HepG2 (cell line): ENCODE results near the gene ZNF341. TPM values are rescaled to one million over a fixed set of nuclear protein-coding genes. Genes with fewer than 3 reads are reported as not detected.

Experiments
- ATAC-seq: fragments of 200-7000 bp; cut with Tn5 transposase; 3 replicates; pipeline ENCODE4 v1.9.1; 2020; ENCODE audit warnings: mild to moderate bottlenecking, moderate library complexity
- BruUV-seq: library from RNA; stranded (reverse); fragments of 400-500 nt; replicated peaks from 2 replicates; lab custom pipeline; 2021; lab: Mats Ljungman, UMichigan
- CTCF ChIA-PET: fragments of 300-600 bp; formaldehyde crosslinking; extraction: SDS; loops from one replicate; lab custom pipeline; 2021; ENCODE audit warnings: low total read pairs, inconsistent platforms, low intra/inter-chr PET ratio; lab: Yijun Ruan, JAX
- POLR2A ChIA-PET: fragments of 350-600 bp; sonication (Branson Sonifier 250); formaldehyde crosslinking; loops from one replicate; lab custom pipeline; 2020; ENCODE audit warnings: antibody characterized with exemption, inconsistent platforms; lab: Yijun Ruan, JAX
- DNase-seq: peaks from one replicate; pipeline ENCODE4 v3.0.0-alpha.2; 2015; ENCODE audit warnings: low spot score
- FAIRE-seq: peaks from 3 replicates; lab custom pipeline; 2011; peaks lifted over from hg19 to GRCh38; lab: Jason Lieb, UNC
- H2AFZ ChIP-seq: one replicate; pipeline ENCODE4 v1.6.1; 2011; ENCODE audit warnings: low read length, inconsistent platforms
- H3K27ac ChIP-seq: fragments of 300-600 bp; 3 replicates; pipeline ENCODE4 v1.8.0; 2011; ENCODE audit warnings: mixed run types, mild to moderate bottlenecking, mixed read lengths, low read length, inconsistent platforms; ENCODE audit not compliant: insufficient read depth; ENCODE audit errors: extremely low read length
- H3K27me3 ChIP-seq, 2 experiments: fragments of 200-600 bp in 1 of 2; 2 replicates in 1 of 2; 3 replicates in 1 of 2; pipeline versions ENCODE4 v1.6.0 to v1.8.0; 2011; ENCODE audit warnings: low read length in 2 of 2, mild to moderate bottlenecking in 2 of 2, moderate library complexity in 2 of 2, inconsistent platforms in 1 of 2; ENCODE audit not compliant: insufficient read depth in 2 of 2, control insufficient read depth in 1 of 2
- H3K36me3 ChIP-seq, 2 experiments: fragments of 200-600 bp in 1 of 2; replicated peaks in 1 of 2; 2 replicates in 1 of 2; 3 replicates in 1 of 2; pipeline versions ENCODE4 v1.5.1 to v1.8.0; 2011; ENCODE audit warnings: low read length in 2 of 2, inconsistent platforms in 1 of 2; ENCODE audit not compliant: insufficient read depth in 2 of 2, control insufficient read depth in 1 of 2
- H3K4me1 ChIP-seq: 2 replicates; pipeline ENCODE4 v1.5.1; 2012; ENCODE audit warnings: low read length, inconsistent platforms; ENCODE audit not compliant: insufficient read depth
- H3K4me2 ChIP-seq: 2 replicates; pipeline ENCODE4 v1.6.0; 2011; ENCODE audit warnings: low read depth, low read length, inconsistent platforms
- H3K4me3 ChIP-seq, 3 experiments: fragments of 200-600 bp in 1 of 3; sonication (generic), shearing (Covaris generic) in 1 of 3; replicated peaks in 1 of 3; 2 replicates each; pipeline ENCODE4 v1.5.1; 2011 to 2016; ENCODE audit warnings: low read length in 3 of 3, inconsistent platforms in 2 of 3, low read depth in 2 of 3, mild to moderate bottlenecking in 2 of 3, control low read depth in 1 of 3, mixed read lengths in 1 of 3; ENCODE audit not compliant: insufficient read depth in 1 of 3
- H3K79me2 ChIP-seq: one replicate; pipeline ENCODE4 v1.6.1; 2011; ENCODE audit warnings: low read length, inconsistent platforms; ENCODE audit not compliant: insufficient read depth
- H3K9ac ChIP-seq: 2 replicates; pipeline ENCODE4 v1.6.0; 2011; ENCODE audit warnings: mild to moderate bottlenecking, low read depth, low read length, inconsistent platforms; ENCODE audit not compliant: insufficient read depth
- H3K9me3 ChIP-seq: 2 replicates; pipeline ENCODE4 v1.5.1; 2012; ENCODE audit warnings: mild to moderate bottlenecking, low read length
- H4K20me1 ChIP-seq: 2 replicates; pipeline ENCODE4 v1.6.0; 2011; ENCODE audit warnings: inconsistent platforms, mild to moderate bottlenecking, low read length, moderate library complexity; ENCODE audit not compliant: insufficient read depth
- AKAP8 ChIP-seq: sonication (generic); formaldehyde crosslinking; IDR thresholded peaks from 2 replicates; pipeline ENCODE4 v1.5.1; 2020; ENCODE audit warnings: mild to moderate bottlenecking, missing genetic modification reagents
- HNRNPH1 ChIP-seq: fragments of 200-400 bp; formaldehyde crosslinking; optimal IDR thresholded peaks from 2 replicates; pipeline ENCODE3; 2017; ENCODE audit warnings: mild to moderate bottlenecking, low read depth, low read length
- HNRNPK ChIP-seq: fragments of 200-400 bp; formaldehyde crosslinking; IDR thresholded peaks from 2 replicates; pipeline ENCODE4 v1.6.1; 2018; ENCODE audit warnings: low read length, low read depth, moderate library complexity, mild to moderate bottlenecking; ENCODE audit not compliant: poor library complexity, severe bottlenecking
- JUN ChIP-seq: sonication (generic); formaldehyde crosslinking; IDR thresholded peaks from 2 replicates; pipeline ENCODE4 v1.4.0; 2020; ENCODE audit warnings: mild to moderate bottlenecking, missing genetic modification reagents
- MLLT10 ChIP-seq: sonication (generic); formaldehyde crosslinking; IDR thresholded peaks from 2 replicates; pipeline ENCODE4 v1.4.0; 2020; ENCODE audit warnings: missing genetic modification reagents
- NFIC ChIP-seq: IDR thresholded peaks from 2 replicates; pipeline ENCODE4 v1.6.1; 2012; ENCODE audit warnings: mild to moderate bottlenecking, low read length, inconsistent platforms
- SOX6 ChIP-seq, 2 experiments: fragments of 450-650 bp in 1 of 2; sonication (generic) in 1 of 2; formaldehyde crosslinking in 1 of 2; IDR thresholded peaks; 2 replicates each; pipeline versions ENCODE4 v1.4.0 to v1.6.1; 2017 to 2020; ENCODE audit warnings: antibody characterized with exemption in 1 of 2, mild to moderate bottlenecking in 1 of 2, missing genetic modification reagents in 1 of 2
- ZNF124 ChIP-seq: sonication (generic); formaldehyde crosslinking; IDR thresholded peaks from 2 replicates; pipeline ENCODE4 v1.4.0; 2020; ENCODE audit warnings: missing genetic modification reagents
- ZNF670 ChIP-seq: sonication (generic); formaldehyde crosslinking; IDR thresholded peaks from 2 replicates; pipeline ENCODE4 v1.8.0; 2022; ENCODE audit warnings: mild to moderate bottlenecking, missing genetic modification reagents, borderline replicate concordance
- ZSCAN21 ChIP-seq: sonication (generic); formaldehyde crosslinking; IDR thresholded peaks from 2 replicates; pipeline ENCODE4 v1.8.0; 2022; ENCODE audit warnings: mild to moderate bottlenecking, missing genetic modification reagents, moderate library complexity, borderline replicate concordance
- WGBS: methylation state at CpG from one replicate; pipeline ENCODE4 v1.1.6; 2017; ENCODE audit warnings: low lambda C conversion rate; 5-methylcytosine and 5-hydroxymethylcytosine counted together
- in situ Hi-C: cut with HindIII; loops from 2 replicates; pipeline ENCODE4 v1.10.0; 2017; ENCODE audit warnings: low pct_unique_long_range_greater_than_20kb; ENCODE audit not compliant: extremely low pct_ligation_motif_present
- intact Hi-C: fragments of 100-400 bp; cut with micrococcal nuclease; formaldehyde crosslinking; loops from one replicate; pipeline ENCODE4 v1.10.0; 2022; ENCODE audit not compliant: unreplicated experiment
- polyA plus RNA-seq, 8 experiments: library from polyadenylated mRNA; depleted of rRNA in 3 of 8; stranded (reverse) in 7 of 8; unstranded in 1 of 8; fragments of >200 nt; fragmentation: Illumina TruSeq in 4 of 8; extraction: Trizol in 4 of 8; gene quantifications; 2 replicates each; pipeline versions ENCODE4 v1.2.1 to v1.2.3, GENCODE V29; 2011 to 2016; ENCODE audit warnings: low read depth in 4 of 8, missing spikeins in 1 of 8, mixed read lengths in 1 of 8; ENCODE audit not compliant: insufficient read depth in 1 of 8
- total RNA-seq, 5 experiments: library from RNA; depleted of rRNA; stranded (reverse); fragments of >200 nt; fragmentation: Illumina TruSeq; extraction: Trizol; gene quantifications; 2 replicates each; pipeline ENCODE4 v1.2.3, GENCODE V29; 2016; ENCODE audit warnings: low read depth in 1 of 5
- TF ChIP-seq, protein P1 (sequence below): sonication (generic); formaldehyde crosslinking; IDR thresholded peaks from 2 replicates; pipeline ENCODE4 v1.5.0; 2020; ENCODE audit warnings: missing genetic modification reagents
- TF ChIP-seq, protein P2 (sequence below): sonication (generic); formaldehyde crosslinking; IDR thresholded peaks from 2 replicates; pipeline ENCODE4 v1.9.0; 2021; ENCODE audit warnings: missing genetic modification reagents, borderline replicate concordance
- TF ChIP-seq, protein P3 (sequence below): sonication (generic); formaldehyde crosslinking; IDR thresholded peaks from 2 replicates; pipeline ENCODE4 v1.4.0; 2020; ENCODE audit warnings: mild to moderate bottlenecking, low read depth, missing genetic modification reagents

ZNF341 gene
- total and polyA plus RNA-seq, 2 of the 13 experiments (the other 11 are each of a cell fraction or from before 2014, with no cell fraction given), result 1.1 to 2.2 TPM

DNA sequence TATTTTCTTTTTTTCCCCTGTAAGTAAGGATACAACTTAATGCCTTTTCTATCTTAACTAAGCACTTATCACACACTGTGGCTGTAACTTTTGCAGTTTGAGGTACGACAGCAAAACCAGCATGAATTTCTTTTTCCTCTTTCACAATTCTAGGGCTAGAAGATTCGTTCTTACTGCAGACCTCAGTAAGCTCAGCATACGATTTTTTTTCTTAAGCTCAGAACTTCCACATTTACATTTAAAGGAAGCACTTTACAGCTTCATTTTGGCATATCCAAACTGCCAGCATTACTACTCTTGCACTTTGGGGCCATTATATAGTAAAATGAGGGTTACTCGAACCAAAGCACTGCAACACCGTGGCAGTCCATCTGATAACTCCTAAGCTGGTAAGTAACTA is 78.5 kb downstream of the ZNF341 start (continued):
- TF ChIP-seq, protein P1, sequence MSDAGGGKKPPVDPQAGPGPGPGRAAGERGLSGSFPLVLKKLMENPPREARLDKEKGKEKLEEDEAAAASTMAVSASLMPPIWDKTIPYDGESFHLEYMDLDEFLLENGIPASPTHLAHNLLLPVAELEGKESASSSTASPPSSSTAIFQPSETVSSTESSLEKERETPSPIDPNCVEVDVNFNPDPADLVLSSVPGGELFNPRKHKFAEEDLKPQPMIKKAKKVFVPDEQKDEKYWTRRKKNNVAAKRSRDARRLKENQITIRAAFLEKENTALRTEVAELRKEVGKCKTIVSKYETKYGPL (CRISPR knock-in tag), result no peak
- no peak for TF ChIP-seq ZSCAN21 (CRISPR knock-in tag)

DNA sequence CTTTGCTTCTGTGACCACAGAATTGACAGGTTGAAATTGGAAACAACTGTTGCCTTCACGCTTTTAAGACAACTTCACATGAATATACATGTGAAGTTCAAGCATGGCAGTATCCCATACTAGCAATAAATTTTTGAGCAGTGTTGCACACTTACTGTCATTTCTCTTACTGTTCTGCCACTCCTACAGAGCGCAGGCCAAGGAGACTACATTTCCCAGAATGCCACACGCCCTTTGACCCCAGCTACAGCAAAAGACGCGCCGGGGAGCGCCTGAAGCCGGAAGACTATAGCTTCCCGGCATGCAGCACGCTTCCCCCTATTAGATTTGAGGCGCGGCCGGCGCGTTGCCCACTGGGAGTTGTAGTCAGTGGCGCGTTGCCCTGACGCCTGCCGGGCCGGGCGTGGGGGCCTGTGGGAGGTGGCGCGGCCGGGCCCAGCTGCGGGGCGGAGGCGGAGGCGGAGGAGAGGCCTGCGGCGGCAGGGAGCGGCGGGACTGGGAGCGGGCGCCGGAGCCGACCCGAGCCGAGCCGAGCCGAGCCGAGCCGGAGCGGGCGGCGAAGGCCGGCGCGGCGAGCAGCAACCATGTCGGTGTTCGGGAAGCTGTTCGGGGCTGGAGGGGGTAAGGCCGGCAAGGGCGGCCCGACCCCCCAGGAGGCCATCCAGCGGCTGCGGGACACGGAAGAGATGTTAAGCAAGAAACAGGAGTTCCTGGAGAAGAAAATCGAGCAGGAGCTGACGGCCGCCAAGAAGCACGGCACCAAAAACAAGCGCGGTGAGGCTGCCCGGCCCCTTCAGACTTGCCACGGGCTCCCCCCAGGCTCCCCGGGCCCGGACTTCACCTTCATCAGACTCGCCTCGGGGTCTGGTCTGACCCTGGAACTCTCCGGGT is 79.3 kb downstream of the ZNF341 start, which contains the start of gene CHMP4B:
CHMP4B (plus strand) TSS at position 464 of the 891 bp plus-strand sequence; CDS start at position 585, 121 bp downstream.
- H3K9ac ChIP-seq, result peak within 1 kb of the TSS; percentile 94
- H2AFZ ChIP-seq, result peak within 1 kb of the TSS; percentile 84
- intact Hi-C loops, result loop anchor here (1.0 to 5.0 kb wide), 5 partner anchors 14 to 301 kb away; partner anchors contain the start of genes E2F1 and EIF2S2
- H3K4me3 ChIP-seq, result peak within 1 kb of the TSS; percentile 83 to 96 (median 87)
- DNase-seq (peak; percentile 99), ATAC-seq (peak; percentile 94), FAIRE-seq (peak; percentile 78)
- no peaks in the 10 kb centered on the region; a peak in 1 of 5 replicates for H3K27me3 ChIP-seq
- peaks cover 23% of the 10 kb centered on the region for H4K20me1 ChIP-seq
- in situ Hi-C loops, result no loop called here
- ChIA-PET CTCF (no interaction called here), POLR2A (interaction anchor here (0.6 to 6.6 kb wide), 12 partner anchors 8 to 1931 kb away, joined by 3 to 140 read pairs (median 4); partner anchors contain the start of genes CDK5RAP1, EIF2S2, RALY and RBM39)
- H3K36me3 ChIP-seq, result peaks cover 4 to 13% of the 10 kb centered on the region in 2 experiments; a peak in 3 of 5 replicates
- H3K4me2 ChIP-seq, result peak within 1 kb of the TSS; percentile 91
- H3K9me3 ChIP-seq, result no peaks in the 10 kb centered on the region
- BruUV-seq, result no TSS peak
- H3K27ac ChIP-seq, result peak within 1 kb of the TSS; percentile 72
- H3K4me1 ChIP-seq, result peaks cover 59% of the 10 kb centered on the region
- 1% methylated on average over 59 of the region's 71 CpGs for WGBS
- H3K79me2 ChIP-seq, result peaks cover 46% of the 10 kb centered on the region
- TF ChIP-seq NFIC (no peak), ZNF670 (CRISPR knock-in tag) (peak; percentile 83; the same call in 1 of the 2 replicates), AKAP8 (CRISPR knock-in tag) (peak; percentile 74; the same call in 1 of the 2 replicates), HNRNPH1 (no peak), SOX6 (IDR thresholded peaks at IDR 0.05) (no peak), SOX6 (CRISPR knock-in tag; IDR thresholded peaks at IDR 0.05) (peak; percentile 70), HNRNPK (peak; percentile 80), MLLT10 (CRISPR knock-in tag) (no peak), JUN (CRISPR knock-in tag) (peak; percentile 82), ZNF124 (CRISPR knock-in tag) (peak; percentile 82)
- TF ChIP-seq, protein P2, sequence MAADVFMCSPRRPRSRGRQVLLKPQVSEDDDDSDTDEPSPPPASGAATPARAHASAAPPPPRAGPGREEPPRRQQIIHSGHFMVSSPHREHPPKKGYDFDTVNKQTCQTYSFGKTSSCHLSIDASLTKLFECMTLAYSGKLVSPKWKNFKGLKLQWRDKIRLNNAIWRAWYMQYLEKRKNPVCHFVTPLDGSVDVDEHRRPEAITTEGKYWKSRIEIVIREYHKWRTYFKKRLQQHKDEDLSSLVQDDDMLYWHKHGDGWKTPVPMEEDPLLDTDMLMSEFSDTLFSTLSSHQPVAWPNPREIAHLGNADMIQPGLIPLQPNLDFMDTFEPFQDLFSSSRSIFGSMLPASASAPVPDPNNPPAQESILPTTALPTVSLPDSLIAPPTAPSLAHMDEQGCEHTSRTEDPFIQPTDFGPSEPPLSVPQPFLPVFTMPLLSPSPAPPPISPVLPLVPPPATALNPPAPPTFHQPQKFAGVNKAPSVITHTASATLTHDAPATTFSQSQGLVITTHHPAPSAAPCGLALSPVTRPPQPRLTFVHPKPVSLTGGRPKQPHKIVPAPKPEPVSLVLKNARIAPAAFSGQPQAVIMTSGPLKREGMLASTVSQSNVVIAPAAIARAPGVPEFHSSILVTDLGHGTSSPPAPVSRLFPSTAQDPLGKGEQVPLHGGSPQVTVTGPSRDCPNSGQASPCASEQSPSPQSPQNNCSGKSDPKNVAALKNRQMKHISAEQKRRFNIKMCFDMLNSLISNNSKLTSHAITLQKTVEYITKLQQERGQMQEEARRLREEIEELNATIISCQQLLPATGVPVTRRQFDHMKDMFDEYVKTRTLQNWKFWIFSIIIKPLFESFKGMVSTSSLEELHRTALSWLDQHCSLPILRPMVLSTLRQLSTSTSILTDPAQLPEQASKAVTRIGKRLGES (CRISPR knock-in tag), result peak; percentile 71; the same call in 1 of the 2 replicates
- TF ChIP-seq, protein P3, sequence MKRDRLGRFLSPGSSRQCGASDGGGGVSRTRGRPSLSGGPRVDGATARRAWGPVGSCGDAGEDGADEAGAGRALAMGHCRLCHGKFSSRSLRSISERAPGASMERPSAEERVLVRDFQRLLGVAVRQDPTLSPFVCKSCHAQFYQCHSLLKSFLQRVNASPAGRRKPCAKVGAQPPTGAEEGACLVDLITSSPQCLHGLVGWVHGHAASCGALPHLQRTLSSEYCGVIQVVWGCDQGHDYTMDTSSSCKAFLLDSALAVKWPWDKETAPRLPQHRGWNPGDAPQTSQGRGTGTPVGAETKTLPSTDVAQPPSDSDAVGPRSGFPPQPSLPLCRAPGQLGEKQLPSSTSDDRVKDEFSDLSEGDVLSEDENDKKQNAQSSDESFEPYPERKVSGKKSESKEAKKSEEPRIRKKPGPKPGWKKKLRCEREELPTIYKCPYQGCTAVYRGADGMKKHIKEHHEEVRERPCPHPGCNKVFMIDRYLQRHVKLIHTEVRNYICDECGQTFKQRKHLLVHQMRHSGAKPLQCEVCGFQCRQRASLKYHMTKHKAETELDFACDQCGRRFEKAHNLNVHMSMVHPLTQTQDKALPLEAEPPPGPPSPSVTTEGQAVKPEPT, result peak; percentile 63; the same call in 1 of the 2 replicates
